SU-DHL-6 (cell line): ENCODE measurements around the gene TSSC4.

Source experiments
- CTCF ChIP-seq: fragments of 200-600 bp; sonication (generic); IDR thresholded peaks from one replicate; pipeline ENCODE4 v1.5.1; 2017; ENCODE audit warnings: antibody characterized with exemption, mild to moderate bottlenecking, low read length, moderate library complexity; ENCODE audit not compliant: insufficient read depth, poor library complexity, severe bottlenecking
- EZH2phosphoT487 ChIP-seq: fragments of 200-600 bp; sonication (generic), shearing (Covaris generic); conservative IDR thresholded peaks from 2 replicates; pipeline ENCODE4 v1.6.1; 2018; ENCODE audit warnings: mild to moderate bottlenecking, antibody characterized with exemption, low read length, moderate library complexity, mixed read lengths

GRCh38 chr11:2415171-2415570 lies 14.6 kb downstream of the TSSC4 start:
- TF ChIP-seq CTCF, result no peak
- TF ChIP-seq EZH2phosphoT487, result no peak
